GM21619 (cell line): ENCODE measurements around the gene MYO3B.
A peak's percentile ranks its signal among the peaks of the same experiment; 100 is the strongest.
"Not testable (repeated sequence)": the region's sequence is repeated elsewhere in the genome, so short reads cannot be mapped to it uniquely, and the experiment has no call there.

Source experiments
- ATAC-seq: cut with Tn5 transposase; IDR thresholded peaks from one replicate; pipeline ENCODE4 v1.9.1; 2021; ENCODE audit not compliant: unreplicated experiment

Gene MYO3B

DNA sequence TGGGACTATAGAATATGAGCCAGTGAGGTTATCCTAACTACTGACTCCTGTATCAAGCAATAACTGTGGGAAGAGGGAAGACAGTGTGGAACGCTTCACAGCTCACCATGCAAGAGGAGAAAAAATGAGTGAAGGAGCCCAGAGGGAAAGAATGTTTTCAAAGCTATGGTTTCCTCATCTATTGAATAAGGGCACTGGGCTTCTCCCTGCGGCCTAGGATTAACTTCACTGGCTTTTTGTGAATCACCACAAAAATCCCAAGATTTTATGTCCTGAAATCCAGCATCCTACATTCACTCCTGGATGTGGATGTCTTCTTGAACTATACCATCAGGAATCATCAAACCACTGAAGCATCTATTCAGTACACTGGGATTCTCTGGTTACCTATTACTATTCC, 492.7 kb downstream of the MYO3B start:
- no peak for ATAC-seq

DNA sequence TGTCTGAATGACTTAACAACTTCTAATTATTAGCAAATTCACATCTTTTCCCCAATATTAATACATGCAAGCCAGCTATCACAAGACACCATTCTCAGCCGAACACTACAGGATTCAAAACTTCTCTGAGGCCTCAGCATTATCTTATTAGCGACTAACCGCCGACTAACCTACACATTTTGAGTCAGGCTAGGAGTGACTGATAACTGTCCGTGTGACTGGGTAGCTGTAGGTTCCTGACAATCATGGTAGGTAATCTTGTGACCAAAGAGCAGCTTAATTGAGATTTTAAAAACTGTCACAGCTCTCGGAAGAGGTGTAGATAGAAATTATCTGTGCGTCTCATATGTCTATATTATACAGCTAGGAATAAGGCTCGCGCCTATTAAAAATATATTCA, 493.1 kb downstream of the MYO3B start:
- ATAC-seq: no peak

DNA sequence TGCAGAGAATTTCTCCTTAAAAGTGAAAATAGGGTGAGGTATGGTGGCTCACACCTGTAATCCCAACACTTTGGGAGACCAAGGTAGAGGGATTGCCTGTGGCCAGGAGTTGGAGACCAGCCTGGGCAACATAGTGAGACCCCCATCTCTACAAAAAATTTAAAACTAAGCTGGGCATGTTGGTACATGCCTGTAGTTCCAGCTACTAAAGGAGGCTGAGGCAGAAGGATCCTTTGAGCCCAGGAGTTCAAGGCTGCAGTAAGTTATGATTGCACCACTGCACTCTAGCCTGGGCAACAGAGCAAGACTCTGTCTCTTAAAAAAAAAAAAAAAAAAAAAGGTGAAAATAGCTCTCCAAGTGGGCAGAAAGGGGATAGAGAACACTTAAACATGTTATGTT, 496.3 kb downstream of the MYO3B start:
- ATAC-seq: not testable (repeated sequence)

DNA sequence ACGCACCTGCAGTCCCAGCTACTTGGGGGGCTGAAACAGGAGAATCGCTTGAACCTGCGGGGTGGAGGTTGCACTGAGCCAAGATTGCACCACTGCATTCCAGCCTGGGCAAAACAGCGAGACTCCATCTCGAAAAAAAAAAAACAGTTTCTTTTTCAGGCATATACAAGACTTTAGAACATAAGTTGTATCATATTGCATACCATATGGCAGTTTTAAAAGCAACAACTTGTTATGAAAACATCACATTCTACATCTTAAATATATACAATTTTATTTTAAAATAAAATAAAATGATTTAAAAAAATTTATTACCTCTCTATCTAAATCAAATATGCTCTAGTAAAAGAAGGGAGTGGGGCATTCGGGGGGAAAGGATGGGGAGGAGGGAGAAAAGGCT, 497.8 kb downstream of the MYO3B start:
- no peak for ATAC-seq

DNA sequence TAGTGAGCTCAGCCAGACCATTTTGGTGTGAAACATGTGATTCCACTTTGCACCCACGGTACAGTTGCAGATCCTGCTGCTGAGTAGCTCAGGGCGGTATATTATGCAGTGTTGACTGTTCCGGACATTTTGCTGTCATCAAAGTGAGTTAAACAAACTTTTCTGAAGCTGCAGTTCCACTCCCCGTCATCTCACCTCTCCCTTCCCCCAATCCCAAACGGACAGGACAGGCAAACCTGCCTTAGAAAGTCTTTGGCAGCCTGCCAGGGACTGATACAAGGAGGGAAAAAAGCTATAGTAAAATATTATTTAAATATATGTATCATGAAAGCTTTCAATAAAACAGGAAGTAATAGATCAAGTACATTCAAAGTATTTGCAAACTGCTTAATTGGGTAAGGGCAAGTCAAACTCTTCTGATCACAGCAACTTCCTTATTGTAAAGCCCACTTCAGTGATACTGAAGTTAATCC, 501.7 kb downstream of the MYO3B start:
- no peak for ATAC-seq

DNA sequence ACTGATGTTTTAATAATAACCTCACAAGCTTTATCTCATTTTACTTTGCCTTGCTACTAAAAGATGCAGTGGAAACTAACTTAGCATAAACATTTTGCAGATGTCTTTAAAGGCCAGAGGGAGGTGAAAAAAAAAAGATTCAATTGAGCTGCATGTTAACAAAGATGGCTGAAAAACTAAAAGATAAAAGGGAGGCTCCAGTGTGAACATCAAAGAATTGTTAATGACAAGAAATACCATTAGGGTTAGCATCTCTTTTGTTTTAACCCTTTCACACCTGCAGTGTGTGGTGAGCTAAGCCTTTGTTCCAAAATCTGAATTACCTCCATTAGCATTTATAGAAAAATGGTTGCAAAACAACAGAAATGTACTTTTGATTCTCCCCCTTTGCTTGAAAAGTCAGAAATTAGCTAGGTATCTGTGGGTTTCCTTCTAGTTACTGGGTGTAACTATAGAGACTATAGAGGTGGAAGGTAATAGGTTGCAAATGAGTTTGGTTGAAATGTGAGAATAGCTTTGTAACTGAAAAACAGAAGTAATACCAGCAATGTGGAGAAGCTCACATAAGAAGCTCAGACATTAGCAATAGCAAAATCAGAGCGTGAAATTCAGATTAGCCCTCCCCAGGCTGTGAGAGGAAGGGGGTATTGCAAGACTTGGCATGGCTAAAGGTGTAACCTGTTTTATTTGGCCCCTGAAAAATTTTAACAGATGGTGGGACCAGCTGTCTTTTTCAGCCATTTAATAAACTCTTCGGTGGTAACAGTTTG, 502.4 kb downstream of the MYO3B start:
- ATAC-seq: peak; percentile 95

DNA sequence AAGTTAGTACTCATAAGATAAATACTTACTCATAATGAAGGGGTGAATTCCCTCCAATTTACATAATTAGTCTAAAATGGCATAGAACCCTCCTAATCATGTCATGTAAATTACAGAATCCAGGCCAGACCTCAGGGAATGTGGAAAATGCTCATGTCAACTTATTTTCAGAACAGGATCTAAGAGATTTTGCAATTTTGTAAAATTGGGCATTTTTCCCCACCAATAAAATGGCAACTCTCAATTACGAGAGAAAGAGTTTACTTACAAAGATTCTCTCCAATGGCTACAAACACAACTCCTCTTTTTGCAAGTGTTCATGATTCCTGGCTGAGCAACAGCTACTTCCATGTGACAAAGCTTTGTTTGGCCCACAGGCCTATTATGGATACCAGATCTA, 503.4 kb downstream of the MYO3B start:
- no peak for ATAC-seq

DNA sequence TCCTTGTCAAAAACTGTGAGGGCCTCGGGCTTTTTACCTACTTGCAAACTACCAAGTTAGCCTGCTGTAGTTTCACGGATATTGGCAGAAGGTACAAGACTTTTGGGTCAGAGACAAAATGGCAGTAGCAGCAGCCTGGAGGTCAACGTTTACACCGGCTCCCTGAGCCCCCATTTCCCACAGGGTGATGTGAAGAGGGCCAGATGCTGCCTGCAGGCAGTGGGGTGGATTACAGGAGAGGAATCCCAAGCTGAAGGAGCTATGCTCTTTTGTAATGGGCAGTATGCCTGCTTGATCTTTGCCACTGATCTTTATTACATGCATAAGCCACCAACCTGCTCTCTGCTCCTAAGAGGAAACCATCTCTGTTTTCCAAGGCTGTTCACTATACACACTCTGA, 507.6 kb downstream of the MYO3B start:
- ATAC-seq: no peak

DNA sequence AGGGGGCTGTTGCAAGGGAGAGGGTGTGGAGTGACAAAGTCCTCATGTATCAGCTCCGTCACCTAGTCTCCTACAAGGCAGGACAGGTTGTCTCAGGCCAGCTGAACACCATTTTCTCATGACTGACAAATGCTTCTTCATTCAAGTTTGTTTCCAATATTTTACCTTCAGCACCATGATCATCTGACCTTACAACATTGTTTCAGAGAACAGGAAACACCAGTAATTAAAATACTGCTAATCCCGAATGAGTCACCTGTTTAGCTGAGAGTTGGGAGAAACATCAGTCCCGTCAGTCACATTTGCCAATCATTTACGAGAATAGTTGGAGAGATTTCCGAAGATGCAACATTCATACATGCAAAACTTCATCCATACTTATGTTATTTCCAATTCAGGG, 511.5 kb downstream of the MYO3B start:
- ATAC-seq: no peak

DNA sequence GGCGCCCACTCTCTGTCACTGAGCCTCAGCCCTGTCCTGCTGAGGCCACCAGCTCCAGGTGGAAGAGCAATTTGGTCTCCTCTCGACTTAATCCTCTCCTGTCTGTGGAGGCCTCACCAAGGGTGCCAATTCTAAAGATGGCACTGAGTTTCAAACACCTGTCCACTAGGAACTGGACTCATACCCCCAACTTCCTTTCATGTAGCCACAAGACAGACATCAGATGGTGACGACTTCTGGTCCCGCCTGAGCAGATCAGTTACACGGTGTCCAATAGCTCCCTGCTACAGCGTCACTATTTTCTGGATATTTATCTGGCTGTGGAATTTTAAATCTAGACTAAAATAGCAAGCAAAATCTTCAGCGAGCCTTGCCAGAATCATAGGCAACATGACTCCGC, 512.7 kb downstream of the MYO3B start:
- no peak for ATAC-seq

DNA sequence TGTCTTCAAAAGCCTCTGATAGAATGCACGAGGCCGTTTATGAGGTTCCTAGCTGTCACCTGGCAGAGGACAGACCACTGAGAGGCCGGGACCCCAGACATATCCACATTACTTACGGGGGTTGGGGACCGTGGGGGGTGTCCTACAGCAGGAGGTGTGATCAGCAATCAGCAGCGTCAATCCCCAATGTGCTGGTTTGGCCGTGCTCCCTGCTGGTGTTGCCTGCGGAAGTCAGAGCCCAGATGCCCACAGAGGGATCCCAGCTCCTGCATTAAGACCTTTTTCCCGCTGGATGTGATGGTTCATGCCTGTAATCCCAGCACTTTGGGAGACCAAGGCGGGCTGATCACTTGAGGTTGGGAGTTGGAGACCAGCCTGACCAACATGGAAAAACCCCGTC, 516.4 kb downstream of the MYO3B start:
- ATAC-seq: no peak

DNA sequence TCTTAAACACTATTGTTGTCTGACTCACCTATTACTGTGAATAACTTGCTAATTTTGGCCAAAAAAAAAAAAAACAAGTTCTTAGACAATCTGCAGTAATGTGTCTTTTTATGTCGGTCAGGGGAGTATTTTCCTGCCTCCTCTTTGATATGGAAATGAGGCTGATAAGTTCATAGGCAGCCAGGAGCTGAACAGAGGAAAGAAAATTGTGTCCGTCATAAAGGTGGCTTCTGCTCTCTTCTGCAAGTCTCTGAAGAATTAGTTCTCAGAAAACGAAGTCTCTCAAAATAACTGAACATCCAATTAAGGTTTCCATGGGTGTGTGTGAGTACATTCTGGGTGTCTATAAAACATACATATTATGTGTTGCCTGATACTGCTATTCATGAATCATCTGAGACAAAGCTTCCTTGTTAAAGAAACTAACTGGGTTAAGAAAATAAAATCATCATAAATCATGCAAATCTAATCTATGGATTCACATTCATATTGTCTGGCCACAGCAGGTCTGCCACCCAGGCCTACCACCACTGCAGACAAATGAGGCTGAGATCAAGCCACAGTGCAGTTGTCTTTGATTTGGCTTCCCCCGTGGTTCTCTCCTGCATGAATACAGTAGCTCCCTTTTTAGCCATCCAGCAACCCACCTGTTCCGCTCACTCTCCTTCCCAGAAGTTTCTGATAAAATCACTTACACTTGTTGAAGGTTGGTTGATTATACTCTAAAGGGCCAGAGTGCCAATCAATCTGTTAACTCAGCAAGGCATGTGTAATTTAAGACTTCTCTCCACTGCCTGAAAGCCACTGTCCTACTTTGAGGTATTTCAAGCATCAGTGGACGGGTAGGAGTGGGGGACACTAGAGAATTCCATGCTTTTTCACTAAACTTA, 517.8 kb downstream of the MYO3B start:
- ATAC-seq: no peak

DNA sequence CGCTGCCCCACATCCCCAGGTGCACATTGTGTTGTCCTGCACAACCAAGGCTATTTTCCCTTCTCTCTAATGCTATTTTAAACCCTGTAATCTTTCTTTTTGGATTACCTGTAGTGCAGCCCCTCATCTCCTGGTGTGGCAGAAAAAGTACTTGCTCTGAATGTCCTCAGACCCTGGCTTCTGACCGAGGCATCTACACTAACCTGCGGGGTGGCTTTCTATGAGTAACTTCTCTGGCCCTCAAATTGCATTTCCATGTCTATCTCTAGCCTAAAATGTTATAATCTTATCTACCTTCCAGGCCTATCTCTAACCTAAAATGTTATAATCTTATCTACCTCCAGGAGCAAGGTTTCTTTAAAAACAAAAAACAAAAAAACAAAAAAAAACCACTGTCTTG, 519.0 kb downstream of the MYO3B start:
- ATAC-seq: no peak

DNA sequence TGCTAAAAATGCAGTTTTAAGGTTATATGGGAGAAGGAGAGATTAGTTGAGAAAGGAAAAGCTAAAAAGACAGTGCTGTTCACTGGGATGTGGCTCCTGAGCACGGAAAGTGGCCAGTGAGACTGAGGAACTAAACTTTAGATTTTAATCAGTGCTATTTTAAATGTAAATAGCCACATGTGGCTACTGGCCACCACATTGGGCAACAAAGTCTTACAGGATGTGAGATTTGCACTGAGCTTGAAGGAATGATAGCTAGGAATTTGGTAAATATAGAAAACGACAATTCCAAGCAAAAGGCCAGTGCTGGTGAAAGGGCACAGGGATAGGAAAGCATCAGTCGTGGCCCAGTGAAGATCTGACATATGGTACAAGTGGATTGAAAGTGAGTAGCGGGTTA, 523.1 kb downstream of the MYO3B start:
- ATAC-seq: no peak

DNA sequence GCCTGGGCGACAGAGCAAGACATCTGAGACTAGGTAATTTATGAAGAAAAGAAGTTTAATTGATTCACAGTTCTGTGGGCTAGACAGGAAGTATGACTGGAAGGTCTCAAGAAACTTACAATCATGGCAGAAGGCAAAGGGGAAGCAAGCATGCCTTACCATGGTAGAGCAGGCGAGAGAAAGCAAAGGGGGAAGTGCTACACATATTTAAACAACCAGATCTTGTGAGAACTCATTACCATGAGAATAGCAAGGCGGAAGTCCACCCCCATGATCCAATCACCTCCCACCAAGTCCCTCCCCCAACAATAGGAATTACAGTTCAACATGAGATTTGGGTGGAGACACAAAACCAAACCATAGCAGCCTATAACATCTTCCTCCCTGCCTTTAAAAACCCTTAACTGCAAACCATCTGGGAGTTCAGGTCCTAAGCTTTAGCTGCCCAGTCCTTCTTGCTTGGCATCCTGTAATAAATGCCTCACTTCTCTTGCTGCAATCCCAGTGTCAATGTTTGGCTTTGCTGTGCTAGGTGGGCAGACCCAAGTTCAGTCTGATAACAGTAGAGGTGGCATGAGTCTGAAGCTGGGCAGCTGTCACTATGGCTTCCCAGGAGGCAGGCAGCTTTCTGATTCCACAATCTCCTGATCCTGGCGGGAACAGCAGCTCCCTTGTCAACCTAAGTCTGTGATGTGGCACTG, 526.0 kb downstream of the MYO3B start:
- no peak for ATAC-seq
